Activated gamma-delta T cell treated with Interleukin-2 at 50 U/mL for 16 hours (primary cell): Measurements from ENCODE around the gene HS1BP3.

Experiments
- DNase-seq: peaks from one replicate; pipeline ENCODE4 v3.0.0-alpha.2; 2020

Gene HS1BP3

GRCh38 chr2:20674974-20675679 is 24.2 kb upstream of the HS1BP3 start:
- DNase-seq, result no peak

GRCh38 chr2:20674309-20674965 is 23.5 kb upstream of the HS1BP3 start:
- DNase-seq, result no peak

- no peak for DNase-seq
Measured at GRCh38 chr2:20673686-20674308, 22.9 kb upstream of the HS1BP3 start.

GRCh38 chr2:20672201-20672951 is 21.5 kb upstream of the HS1BP3 start:
- DNase-seq, result no peak

- no peak for DNase-seq
Measured at GRCh38 chr2:20671736-20672080, 20.8 kb upstream of the HS1BP3 start.

GRCh38 chr2:20671036-20671735 is 20.3 kb upstream of the HS1BP3 start:
- no peak for DNase-seq

GRCh38 chr2:20670315-20671035 is 19.6 kb upstream of the HS1BP3 start:
- DNase-seq, result no peak

- no peak for DNase-seq
Measured at GRCh38 chr2:20669562-20670314, 18.8 kb upstream of the HS1BP3 start.

- no peak for DNase-seq
Measured at GRCh38 chr2:20668871-20669475, 18.1 kb upstream of the HS1BP3 start.

GRCh38 chr2:20668451-20668850 is 17.6 kb upstream of the HS1BP3 start:
- DNase-seq, result no peak

- no peak for DNase-seq
Measured at GRCh38 chr2:20667531-20668401, 16.9 kb upstream of the HS1BP3 start.

GRCh38 chr2:20667151-20667530 is 16.2 kb upstream of the HS1BP3 start:
- no peak for DNase-seq

- DNase-seq, result no peak
Measured at GRCh38 chr2:20666304-20667150, 15.6 kb upstream of the HS1BP3 start, which contains the start of gene GDF7. Gene GDF7 (plus strand): TSS chr2:20667144. CDS start chr2:20667240, 96 bp downstream.

- DNase-seq, result no peak
Measured at GRCh38 chr2:20666005-20666303, 15.1 kb upstream of the HS1BP3 start.

GRCh38 chr2:20665243-20666004 is 14.5 kb upstream of the HS1BP3 start:
- no peak for DNase-seq

GRCh38 chr2:20664431-20665242 is 13.7 kb upstream of the HS1BP3 start:
- no peak for DNase-seq

- no peak for DNase-seq
Measured at GRCh38 chr2:20664071-20664390, 13.1 kb upstream of the HS1BP3 start.
